Mucosa of gallbladder (tissue), 1 donor: ENCODE results near the gene FAM13A. TPM values are rescaled to one million over a fixed set of nuclear protein-coding genes. Genes with fewer than 3 reads are reported as not detected.
"Not testable (repeated sequence)": the region's sequence is repeated elsewhere in the genome, so short reads cannot be mapped to it uniquely, and the experiment has no call there.

Source experiments
- DNase-seq: peaks from one replicate; pipeline ENCODE4 v3.0.0-alpha.2; 2020; ENCODE audit warnings: low spot score
- total RNA-seq: library from RNA; stranded (reverse); gene quantifications from one replicate; pipeline ENCODE4 v1.2.1, GENCODE V29; 2021
- donor health status: DM: no; HTN: no; CAD: no.

Gene FAM13A
- total RNA-seq, 1 donor from 2014 or later: 43.8 TPM

- DNase-seq: no peak
Observed at GRCh38 chr4:88999392-88999930, 57.5 kb downstream of the FAM13A start.

DNA sequence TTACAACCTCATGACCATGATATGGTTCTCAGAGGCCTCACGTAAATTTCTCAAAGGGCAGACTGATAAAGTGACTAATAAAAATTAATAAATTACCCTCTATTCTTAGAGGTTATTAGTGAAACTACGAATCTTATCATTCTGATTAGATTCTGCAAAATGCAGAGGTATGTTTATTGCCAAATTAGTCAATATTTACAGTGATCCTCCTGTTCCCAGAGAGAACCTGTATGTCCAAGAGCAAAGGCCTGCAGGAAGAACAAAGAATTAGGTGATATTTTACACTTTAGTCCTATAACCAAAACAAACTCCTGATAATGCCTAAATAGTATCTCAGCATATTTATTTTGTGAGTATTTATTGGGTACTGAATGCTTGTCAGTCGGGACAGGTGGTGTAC lies 58.1 kb downstream of the FAM13A start:
- no peak for DNase-seq

GRCh38 chr4:88998001-88998400 lies 59.0 kb downstream of the FAM13A start:
- DNase-seq: no peak

DNA sequence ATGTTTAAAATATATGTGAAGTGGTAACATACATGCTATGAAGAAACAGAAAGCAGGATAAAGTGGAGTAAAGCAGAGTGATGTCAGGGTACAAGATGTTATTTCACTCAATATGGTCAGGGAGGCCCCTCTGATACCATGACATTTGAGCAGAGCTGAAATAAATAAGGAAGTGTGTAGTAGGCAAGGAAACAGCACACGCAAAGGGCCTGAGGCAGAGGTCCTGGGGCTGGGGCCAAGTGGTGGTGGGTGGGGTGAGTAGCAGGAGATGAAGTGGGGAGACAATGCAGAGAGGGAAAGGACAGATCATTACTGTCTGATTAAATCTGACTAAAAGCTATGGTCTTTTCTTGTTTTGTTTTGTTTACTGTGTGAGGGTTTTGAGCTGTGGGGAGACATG lies 61.1 kb downstream of the FAM13A start:
- no peak for DNase-seq

GRCh38 chr4:88995257-88995656 lies 61.7 kb downstream of the FAM13A start:
- not testable (repeated sequence) for DNase-seq

GRCh38 chr4:88993246-88993645 lies 63.7 kb downstream of the FAM13A start:
- DNase-seq: no peak

- DNase-seq: no peak
Observed at GRCh38 chr4:88991746-88992145, 65.2 kb downstream of the FAM13A start.

DNA sequence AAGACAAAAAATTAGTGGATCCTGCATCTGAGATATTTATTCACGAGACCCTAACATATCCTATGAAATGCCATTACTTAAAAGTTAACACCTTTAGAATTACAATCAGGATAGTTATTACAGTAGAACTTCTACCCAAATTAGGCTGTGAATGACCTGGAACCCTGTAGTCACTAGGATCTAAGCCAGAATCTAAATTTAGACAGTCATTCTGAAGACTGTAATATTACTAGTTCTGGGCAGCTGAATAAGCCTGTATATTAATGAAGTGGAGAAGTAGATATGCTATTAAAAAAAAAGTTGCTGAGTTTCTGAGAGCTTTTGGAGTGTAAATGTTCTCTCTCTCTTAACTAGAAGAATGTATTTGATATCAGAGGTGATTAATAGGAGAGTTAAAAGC lies 67.0 kb downstream of the FAM13A start:
- no peak for DNase-seq

DNA sequence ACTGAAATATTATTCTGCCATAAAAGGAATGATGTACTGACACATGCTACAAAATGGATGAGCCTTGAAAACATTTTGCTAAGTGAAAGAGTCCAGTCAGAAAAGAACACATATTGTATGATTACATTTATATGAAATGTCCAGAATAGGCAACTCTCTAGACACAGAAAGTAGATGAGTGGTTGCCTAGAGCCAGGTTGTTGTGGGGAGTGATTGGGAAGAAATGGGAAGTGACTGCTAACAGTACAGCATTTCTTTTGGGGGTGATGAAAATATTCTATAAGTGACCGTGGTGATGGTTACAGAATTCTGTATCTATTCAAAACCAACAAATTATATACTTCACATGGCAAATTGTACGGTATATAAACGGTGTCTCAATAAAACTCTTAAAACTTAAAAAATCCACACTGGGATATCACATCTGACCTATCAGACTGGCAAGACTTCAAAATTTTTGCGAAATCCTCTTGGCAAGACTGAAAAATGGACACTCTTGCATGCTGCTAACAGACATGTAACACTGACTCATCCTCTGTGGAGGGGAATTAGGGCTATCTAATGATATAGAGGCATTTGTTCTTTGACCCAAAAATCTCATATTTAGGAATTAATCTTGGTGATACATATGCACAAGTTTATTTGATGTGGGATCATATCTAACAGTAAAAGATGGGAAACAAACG lies 71.8 kb downstream of the FAM13A start:
- no peak for DNase-seq

DNA sequence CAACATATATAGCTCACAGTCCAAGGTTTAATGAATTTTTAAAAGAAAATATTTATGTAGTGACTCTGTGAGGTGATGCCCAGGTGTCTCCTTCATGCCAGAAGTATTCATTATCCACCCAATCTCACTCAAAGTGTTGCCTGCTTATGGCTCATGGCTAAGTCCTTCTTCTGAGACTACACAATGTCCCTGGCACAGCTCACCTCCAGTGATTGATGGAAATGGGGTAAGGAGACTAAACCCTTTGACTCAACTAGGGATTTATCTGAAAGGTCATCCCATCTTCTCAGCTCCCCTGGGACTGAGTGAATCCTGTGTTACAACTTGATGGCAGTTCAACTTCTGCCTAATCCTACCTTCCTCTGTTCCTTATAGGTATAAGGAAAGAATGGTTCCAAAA lies 74.2 kb downstream of the FAM13A start:
- DNase-seq: no peak

GRCh38 chr4:88981993-88982392 lies 75.0 kb downstream of the FAM13A start:
- no peak for DNase-seq

- DNase-seq: no peak
Observed at GRCh38 chr4:88981556-88981955, 75.4 kb downstream of the FAM13A start.

- DNase-seq: no peak
Observed at GRCh38 chr4:88979276-88979675, 77.7 kb downstream of the FAM13A start.

DNA sequence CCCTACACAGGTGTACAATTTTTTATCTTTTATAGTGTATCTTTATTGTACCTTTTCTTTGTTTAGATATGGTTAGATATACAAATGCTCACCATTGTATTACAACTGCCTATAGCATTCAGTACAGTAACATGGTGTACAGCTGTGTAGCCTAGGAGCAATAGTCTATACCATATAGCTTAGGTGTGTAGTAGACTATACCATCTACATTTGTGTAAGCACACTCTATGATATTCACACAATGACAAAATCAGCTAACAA lies 80.3 kb downstream of the FAM13A start:
- no peak for DNase-seq

DNA sequence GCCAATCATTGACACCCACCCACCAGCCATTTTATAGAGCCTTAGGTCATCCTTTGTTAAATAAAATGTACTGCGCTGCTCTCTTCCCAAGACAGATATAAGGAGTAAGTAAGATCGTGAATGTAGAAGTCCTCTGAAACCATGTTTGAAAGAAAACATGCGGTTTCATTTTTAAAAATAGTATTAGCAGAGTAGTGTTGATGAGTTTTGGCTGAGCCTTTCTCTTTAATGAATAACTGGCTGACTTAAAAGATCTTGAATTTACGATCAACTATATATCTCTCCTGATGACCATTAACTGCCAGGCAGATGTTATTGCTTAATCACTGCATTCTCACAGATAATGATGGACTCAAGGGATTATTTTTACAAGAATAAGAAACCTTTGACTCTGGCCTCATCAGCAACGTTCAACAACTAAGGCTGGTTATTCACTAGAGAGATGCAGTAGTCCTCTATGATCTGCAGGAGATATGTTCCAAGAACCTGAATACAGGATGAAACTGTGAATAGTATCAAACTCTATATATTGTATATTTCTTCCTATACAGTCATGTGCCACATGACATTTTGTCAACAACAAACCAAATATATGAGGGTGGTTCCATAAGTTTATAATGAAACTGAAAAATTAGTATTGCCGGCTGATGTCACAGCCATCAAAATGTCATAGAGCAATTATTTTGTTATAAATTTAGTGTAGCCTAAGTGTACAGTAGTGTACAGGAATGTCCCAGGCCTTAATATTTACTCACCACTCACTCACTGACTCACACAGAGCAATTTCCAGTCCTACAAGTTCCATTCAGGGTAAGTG lies 80.8 kb downstream of the FAM13A start:
- no peak for DNase-seq

GRCh38 chr4:88971536-88971935 lies 85.4 kb downstream of the FAM13A start:
- DNase-seq: no peak

- DNase-seq: no peak
Observed at GRCh38 chr4:88969746-88970145, 87.2 kb downstream of the FAM13A start.

DNA sequence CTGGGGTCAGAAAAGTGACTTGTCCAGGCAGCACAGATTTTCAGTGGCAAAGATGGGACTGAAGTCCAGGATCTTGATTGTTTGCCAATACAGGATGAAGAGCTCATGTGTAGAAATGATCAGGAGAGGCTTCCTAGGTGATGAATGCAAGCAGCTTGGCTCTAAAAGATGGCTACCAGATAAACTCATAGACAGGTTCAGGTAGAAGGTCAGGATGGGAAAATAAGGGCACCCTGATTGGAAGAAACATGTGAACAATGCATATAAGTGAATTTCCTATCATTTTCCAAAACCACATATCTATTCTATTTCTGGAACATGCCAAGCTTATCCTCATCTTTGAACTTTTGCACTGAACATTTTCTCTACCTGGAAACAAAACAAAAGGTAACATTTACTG lies 87.7 kb downstream of the FAM13A start:
- DNase-seq: no peak

DNA sequence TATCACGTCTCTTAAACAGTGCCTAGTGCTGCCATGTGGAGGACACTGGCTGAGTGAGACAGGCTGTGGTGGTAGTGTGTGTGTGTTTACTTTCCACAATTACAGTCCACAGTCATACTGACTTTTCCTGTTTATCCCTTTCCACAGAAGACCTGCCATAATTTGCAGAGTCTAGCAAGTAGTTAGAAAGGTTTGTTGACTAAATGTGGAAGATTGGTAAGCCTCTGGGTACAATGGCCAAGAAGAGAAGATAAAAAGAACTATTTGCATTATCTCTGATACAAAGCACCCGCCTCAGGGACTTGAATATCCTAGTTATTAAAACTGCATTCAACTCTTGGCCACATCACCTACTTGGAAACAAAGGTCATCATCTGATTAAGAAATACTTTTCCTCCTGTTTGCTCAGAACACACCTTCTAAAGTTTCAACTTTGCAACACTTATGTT lies 89.1 kb downstream of the FAM13A start:
- DNase-seq: no peak

DNA sequence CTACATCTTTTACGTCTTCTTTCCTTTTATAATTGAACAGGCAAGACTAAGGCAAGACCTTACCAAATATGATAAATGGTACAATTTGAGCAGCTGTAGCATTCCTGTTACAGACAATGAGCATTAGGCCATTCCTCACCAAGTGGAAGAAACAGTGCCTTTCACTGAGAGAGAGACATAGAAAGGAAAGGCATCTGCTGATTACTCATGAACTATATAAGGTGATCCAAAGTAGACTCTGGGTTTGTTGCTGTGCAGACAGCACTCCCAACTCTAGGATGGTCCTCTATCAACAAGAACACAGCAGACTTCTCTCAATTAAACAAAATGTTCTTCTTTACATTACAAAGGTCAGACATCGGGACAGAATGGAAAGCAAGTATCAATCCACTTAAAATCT lies 91.9 kb downstream of the FAM13A start:
- no peak for DNase-seq

GRCh38 chr4:88964450-88964849 lies 92.5 kb downstream of the FAM13A start:
- no peak for DNase-seq

DNA sequence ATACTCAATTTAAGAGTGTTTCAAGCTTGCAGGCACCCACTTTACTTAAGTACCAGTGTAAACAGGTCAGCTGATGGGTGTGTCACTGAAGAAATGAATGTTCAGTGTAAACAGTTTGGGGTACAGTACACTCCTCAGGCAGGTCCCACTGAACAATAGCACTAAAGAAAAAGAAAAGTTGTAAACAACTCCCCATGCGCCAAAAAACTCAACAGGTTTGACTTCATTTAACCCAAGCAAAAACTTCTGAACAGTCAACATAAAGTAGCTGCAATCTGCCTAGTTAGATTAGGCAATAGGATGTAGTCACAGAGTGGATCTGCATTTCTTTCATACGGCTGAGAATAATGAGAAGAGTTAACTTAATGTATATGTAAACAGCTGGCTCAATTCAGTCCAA lies 93.2 kb downstream of the FAM13A start:
- DNase-seq: no peak

- no peak for DNase-seq
Observed at GRCh38 chr4:88962396-88962795, 94.6 kb downstream of the FAM13A start.
